GM13976 (cell line): ENCODE data around the gene ZBTB11.
"Not testable (repeated sequence)": the region's sequence is repeated elsewhere in the genome, so short reads cannot be mapped to it uniquely, and the experiment has no call there.

Experiments used
- DNase-seq: peaks from one replicate; pipeline ENCODE4 v3.0.0; 2012; ENCODE audit warnings: low spot score
- in situ Hi-C: fragments of 300-500 bp; cut with MboI; formaldehyde crosslinking; loops from one replicate; pipeline ENCODE4 v1.12.0; 2022; ENCODE audit warnings: low sequenced_read_pairs, mixed read lengths, inconsistent platforms; ENCODE audit not compliant: unreplicated experiment
- TF ChIP-seq, protein P1 (sequence below): IDR thresholded peaks from 2 replicates; pipeline ENCODE4 v1.5.1; 2012; ENCODE audit warnings: borderline replicate concordance, mild to moderate bottlenecking; ENCODE audit not compliant: insufficient read depth; ENCODE audit errors: extremely low read depth, missing control alignments, control extremely low read depth

The ZBTB11 gene

DNA sequence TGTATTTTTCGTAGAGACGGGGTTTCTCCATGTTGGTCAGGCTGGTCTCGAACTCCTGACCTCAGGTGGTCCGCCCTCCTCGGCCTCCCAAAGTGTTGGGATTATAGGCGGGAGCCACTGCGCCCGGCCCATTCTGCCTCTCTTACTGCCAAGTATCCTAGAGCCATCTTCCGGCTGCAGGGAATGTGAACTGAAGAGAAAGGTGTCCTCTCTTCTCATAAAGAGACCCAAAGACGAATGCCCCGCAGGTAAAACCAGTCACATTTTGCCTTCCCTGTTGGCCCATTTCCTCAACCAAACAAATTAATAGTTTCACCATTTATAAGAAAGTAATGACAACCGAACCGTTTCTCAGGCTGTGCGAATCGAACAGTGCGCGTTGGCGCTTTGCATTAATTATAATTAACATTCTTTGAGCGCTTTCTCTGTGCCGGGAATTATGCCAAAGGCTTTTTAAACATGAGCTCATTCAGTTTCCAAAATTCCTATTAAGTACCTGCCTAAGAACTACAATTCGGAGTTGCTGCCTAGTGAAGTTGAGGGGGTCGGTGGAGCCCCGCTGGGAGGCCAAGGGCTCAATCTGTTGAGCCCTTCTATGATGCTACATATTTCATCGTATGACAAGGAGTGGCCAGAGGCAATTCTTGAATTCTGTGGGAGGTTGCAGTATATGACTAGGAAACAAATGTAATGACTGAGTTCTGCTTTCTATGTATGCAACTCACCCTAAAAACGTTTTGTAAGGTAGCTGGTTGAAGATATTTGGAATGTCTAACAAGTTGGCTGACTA lies 10.4 kb upstream of the ZBTB11 start:
- DNase-seq: no peak
- TF ChIP-seq, protein P1, sequence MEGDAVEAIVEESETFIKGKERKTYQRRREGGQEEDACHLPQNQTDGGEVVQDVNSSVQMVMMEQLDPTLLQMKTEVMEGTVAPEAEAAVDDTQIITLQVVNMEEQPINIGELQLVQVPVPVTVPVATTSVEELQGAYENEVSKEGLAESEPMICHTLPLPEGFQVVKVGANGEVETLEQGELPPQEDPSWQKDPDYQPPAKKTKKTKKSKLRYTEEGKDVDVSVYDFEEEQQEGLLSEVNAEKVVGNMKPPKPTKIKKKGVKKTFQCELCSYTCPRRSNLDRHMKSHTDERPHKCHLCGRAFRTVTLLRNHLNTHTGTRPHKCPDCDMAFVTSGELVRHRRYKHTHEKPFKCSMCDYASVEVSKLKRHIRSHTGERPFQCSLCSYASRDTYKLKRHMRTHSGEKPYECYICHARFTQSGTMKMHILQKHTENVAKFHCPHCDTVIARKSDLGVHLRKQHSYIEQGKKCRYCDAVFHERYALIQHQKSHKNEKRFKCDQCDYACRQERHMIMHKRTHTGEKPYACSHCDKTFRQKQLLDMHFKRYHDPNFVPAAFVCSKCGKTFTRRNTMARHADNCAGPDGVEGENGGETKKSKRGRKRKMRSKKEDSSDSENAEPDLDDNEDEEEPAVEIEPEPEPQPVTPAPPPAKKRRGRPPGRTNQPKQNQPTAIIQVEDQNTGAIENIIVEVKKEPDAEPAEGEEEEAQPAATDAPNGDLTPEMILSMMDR: no peak
- in situ Hi-C loops: no loop called here

DNA sequence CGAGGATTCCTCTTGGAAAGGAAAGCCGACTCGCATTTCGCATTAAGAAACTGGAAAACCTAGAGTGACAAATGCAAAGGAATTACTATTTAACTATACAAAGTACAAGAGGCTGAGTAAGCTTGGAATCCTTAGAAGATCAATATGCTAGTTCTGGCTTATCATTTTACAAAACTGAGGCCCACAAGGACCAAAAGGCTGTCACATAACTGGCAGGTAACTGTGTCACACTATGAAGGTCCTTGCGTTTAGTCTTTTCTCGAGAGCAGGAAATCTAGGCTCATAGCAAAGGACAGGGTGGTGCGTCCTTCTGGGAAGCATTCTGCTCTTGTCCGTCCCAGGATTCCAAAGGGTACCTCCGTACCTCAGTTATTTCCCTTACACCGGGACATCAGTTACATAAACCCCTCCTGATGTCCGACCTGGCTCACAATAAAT lies 9.0 kb upstream of the ZBTB11 start:
- DNase-seq: no peak
- TF ChIP-seq, protein P1: no peak
- in situ Hi-C loops: no loop called here

DNA sequence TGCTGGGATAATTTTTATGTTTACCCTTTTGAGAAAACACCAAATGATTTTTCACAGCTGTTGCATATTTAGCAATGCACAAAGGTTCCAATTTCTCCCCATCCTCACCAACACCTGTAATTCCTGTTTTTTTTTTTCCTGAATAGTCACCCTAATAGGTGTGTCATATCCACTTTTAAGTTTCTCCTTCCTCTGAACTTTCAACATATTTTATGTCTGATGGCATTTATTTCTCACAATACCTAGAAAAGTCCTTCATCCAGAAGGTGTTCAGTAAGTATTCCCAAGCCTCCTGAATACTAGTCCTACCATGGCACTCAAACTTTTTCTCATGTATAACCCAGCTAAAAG lies 8.1 kb upstream of the ZBTB11 start:
- in situ Hi-C loops: no loop called here
- TF ChIP-seq, protein P1: no peak
- DNase-seq: no peak

DNA sequence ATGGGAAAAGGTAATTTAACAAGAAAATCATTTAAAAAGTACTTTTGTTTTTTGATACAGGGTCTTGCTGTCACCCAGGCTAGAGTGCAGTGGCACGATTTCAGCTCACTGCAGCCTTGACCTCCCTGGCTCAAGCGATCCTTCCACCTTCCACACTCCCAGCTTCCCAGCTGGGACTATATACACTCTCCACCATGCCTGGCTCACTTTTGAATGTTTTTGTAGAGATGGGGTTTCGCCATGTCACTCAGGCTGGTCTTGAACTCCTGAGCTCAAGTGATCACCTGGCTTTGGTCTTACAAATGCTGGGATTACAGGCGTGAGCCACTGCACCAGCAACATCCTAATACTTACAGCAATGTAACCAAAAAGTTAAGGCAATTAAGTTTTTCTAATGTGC lies 3.5 kb upstream of the ZBTB11 start:
- TF ChIP-seq, protein P1: no peak
- no peak for DNase-seq
- in situ Hi-C loops: no loop called here

DNA sequence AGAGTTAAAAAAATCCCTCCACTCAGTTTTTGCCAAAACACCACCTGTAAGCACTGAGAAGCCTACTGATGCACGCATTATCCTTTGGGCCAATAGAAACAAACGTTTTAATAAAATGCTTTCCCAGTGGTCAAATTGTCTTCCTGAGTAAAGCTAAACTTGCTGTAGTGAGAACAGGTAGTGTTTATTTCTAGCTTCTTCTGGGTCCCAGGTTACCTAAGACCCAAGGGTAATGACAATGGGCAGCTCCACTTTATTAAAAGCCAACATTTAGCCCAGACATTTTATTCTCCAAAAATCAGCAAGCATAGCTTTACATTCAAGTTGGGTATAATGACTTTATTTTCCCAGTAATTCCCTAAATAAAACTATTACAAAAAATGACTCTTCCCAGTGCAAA lies 1.9 kb upstream of the ZBTB11 start:
- DNase-seq, in situ Hi-C loops: not testable (repeated sequence)

DNA sequence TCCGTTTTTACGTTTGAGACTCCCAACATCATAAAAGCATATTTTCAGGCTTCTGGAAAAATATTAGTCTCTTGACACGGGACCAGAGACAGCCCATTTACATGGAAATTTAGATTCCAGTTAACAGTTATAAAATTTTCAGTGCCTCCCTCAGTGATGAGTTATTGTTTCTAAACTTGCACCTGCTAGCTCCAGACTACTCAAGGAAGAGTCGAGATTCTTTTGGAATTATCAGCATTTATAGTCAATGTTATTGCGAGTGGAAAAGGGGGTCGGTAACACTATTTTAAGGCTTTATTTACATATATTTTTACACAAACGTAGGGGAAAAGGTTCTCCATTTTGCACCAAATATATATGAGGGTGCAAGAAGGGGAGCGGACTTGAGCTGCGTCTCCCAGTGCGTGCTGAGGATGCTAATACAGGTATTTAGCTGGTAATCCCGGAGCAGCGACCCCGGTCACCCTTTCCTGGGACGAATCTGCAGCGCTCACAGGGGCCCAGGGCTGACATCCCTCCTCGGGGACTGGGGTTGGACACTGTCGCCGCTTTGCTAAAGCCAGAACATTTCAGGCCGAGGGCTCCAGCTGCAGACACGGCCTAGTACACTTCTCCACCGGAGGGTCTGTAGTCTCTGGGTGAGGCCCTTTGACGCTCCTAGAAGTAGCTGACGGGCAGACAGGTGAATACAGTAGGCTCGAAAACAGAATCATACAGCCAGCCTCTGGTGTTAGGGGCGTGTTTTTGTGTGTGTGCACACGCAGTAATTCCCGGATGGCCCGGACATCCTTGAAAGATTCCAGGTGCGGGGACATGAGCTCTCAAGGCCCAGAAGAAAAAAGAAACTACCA lies 729 bp upstream of the ZBTB11 start:
- in situ Hi-C loops: no loop called here
- no peak for DNase-seq
- TF ChIP-seq, protein P1: no peak

DNA sequence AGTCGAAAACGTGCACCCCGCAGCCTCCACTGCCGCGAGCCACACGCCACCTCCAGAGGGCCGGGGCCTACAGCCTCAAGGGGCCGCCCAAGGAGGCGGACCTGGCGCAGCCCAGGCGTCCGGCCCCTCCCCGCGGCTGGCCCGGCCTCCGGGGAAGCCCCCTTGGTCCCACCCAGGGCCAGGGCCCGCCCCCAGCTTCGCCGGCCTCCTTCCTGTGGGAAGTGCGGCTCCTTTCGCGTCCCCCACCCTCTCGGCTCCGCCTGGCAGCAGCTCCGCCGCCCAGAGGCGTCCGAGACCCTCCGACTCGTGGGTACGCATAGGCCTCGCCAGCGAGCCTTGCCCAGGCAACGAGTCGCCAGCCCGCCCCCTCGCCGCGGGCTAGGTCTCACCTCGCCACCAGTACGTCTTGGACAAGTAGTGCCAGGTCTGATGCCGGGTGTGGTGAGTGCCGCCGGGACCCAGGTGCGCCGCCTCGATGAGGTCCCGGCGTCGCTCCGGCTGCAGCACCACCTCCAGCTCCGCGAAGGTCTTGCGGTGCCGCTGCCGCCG lies 642 bp downstream of the ZBTB11 start:
- TF ChIP-seq, protein P1: no peak
- in situ Hi-C loops: no loop called here
- peak; percentile 97 for DNase-seq
